Body of pancreas (tissue), 4 donors: ENCODE data around the gene MPND.

Source experiments
- POLR2A ChIP-seq, 3 donors: fragments of 450-650 bp; IDR thresholded peaks; one replicate each; pipeline ENCODE4 v1.6.1; 2016; ENCODE audit warnings: antibody characterized with exemption in 3 of 3, mild to moderate bottlenecking in 2 of 3
- TF ChIP-seq, protein P1 (sequence below), 7 experiments: fragments of 450-650 bp in 4 of 7; fragments of 200-600 bp in 3 of 7; sonication (generic) in 3 of 7; IDR thresholded peaks; one replicate each; pipeline ENCODE4 v1.5.1; 2016 to 2019; ENCODE audit warnings: antibody characterized with exemption in 7 of 7

DNA sequence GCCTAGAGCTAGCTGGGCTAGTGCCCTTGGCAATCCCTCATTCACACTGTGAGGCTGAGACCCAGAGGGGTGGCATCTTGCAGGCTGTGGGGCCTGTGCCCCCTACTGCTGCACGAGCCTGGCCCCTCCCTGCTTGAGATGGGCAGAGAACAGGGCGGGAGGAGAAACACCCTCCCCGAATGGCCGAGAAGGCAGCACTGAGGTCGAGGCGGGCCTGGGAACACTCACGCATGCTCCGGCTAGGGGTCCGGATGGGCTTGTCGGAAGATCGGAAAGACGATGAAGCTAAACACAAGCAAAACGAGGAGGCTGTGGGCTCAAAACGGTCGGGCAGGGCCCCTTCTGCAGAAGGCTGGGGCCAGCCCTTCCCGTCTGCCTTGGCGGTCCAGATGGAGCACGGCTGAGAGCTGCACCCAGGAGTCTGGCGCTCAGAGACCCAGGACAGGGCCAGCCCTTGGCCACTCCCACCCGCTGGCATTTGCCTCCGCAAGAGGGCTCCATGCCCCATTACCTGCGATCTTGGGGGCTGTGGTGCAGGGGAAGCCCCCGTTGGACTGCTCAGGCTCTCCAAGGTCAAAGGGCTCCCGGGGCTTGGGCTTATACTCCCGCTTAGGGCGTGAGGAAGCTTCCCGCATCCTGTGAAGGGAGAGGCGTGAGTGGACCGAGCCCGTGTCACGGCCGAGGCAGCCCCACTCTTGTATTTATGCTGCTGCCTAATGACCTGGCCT lies 18.9 kb downstream of the MPND start:
- TF ChIP-seq, protein P1, sequence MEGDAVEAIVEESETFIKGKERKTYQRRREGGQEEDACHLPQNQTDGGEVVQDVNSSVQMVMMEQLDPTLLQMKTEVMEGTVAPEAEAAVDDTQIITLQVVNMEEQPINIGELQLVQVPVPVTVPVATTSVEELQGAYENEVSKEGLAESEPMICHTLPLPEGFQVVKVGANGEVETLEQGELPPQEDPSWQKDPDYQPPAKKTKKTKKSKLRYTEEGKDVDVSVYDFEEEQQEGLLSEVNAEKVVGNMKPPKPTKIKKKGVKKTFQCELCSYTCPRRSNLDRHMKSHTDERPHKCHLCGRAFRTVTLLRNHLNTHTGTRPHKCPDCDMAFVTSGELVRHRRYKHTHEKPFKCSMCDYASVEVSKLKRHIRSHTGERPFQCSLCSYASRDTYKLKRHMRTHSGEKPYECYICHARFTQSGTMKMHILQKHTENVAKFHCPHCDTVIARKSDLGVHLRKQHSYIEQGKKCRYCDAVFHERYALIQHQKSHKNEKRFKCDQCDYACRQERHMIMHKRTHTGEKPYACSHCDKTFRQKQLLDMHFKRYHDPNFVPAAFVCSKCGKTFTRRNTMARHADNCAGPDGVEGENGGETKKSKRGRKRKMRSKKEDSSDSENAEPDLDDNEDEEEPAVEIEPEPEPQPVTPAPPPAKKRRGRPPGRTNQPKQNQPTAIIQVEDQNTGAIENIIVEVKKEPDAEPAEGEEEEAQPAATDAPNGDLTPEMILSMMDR (IDR thresholded peaks at IDR 0.05): no peak
- TF ChIP-seq POLR2A (IDR thresholded peaks at IDR 0.05): no peak
